Femur (tissue), 1 donor: ENCODE results near the gene FTO.

Experiments
- DNase-seq: peaks from one replicate; pipeline ENCODE4 v3.0.0-alpha.2; 2017

The FTO gene

GRCh38 chr16:54063279-54063773, 359.4 kb downstream of the FTO start:
- no peak for DNase-seq

- DNase-seq, result no peak
Observed at GRCh38 chr16:54066451-54067105, 362.6 kb downstream of the FTO start.

DNA sequence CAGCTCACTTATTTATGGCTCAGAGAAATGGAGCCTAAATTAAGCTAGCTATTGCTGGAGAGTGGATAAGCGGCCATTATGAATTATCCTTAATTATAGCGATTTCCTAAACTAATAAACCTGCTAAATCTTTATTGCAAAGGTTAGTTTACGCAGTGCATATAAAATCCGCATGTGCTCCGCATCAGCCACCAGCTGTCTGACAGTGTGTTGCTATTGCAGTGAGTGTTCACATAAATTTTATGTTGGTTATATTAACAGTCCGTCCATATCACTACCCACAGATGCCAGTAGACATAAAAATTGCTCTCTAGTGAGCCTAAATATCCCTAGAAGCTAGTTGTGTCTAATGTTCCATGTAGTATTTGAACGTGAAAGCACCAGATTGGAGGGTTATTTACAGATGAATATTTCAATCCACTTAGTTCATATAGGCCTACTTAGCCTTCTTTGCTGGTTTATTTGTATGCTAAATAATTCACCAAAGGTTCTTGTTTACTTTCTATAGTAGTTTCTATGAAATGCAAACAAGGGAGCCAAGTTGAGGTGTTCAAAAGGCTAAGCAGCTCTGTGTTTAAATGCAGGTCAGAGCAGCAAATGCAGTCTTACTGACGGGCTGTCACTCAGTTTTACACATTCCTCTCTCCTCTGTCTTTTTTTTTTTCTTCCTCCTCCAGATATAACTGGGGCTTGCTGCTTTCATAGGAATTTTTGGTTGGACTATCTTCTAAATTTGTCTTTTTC, 363.5 kb downstream of the FTO start:
- no peak for DNase-seq

DNA sequence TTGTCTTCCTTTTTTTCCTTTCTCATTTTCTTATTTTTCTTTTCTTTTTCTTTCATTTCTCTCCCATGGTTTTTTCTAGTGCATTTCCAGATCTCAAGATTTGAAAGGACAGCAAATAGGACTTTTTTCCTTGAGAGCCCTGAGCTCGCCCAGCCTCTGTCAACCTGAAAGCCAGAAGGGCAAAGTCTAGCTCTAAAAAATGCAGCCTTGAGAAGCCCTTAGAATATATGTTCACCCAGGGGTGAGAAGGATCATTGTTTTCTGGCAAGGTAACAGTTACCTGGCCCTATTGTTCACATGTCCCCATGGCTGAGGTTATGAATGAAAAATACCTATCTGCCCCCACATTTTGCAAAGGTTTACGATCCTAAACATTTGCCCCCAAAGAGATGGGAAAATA, 364.3 kb downstream of the FTO start:
- no peak for DNase-seq

- DNase-seq, result no peak
Observed at GRCh38 chr16:54069601-54070239, 365.8 kb downstream of the FTO start.

- no peak for DNase-seq
Observed at GRCh38 chr16:54070789-54071343, 366.9 kb downstream of the FTO start.

GRCh38 chr16:54071514-54071913, 367.6 kb downstream of the FTO start:
- DNase-seq, result no peak

DNA sequence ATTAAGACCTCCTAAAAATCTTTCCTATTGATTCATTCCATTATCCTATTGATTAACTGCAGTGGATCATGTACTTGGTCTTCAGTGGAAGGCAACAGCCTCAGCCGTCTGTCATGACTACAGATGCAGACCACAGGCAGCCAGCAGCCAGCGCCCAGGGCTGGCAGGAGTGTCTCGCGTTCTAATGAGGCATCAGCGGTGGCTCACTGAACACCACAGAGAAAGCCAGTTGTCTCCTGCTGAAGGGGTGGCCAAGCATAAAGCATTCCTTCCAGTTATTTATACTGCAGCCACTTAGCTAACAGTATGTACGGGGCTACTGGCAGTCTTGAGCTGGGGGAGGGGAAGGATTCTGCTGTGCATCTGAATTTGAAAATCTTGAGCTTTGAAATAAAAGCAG, 368.3 kb downstream of the FTO start:
- no peak for DNase-seq

- no peak for DNase-seq
Observed at GRCh38 chr16:54073356-54073755, 369.4 kb downstream of the FTO start.

DNA sequence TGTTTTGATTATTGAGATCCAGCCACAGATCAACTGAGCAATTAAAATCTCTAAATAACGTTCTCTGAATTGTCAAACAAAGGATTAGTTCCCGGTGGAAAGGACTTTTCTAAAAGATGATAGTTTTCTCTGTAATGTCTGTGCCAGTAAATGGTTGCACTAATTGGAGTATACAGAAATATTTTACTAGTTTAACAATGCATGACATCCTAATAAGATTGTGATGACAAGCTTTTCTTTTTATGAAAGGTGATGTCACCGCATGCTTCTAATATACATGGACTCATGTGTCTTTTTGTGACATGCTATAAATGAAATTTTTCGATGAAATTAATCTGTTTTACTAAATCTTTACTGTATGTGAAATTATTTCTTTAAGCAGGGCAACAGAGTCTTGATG, 371.5 kb downstream of the FTO start:
- no peak for DNase-seq

GRCh38 chr16:54076006-54076504, 372.1 kb downstream of the FTO start:
- DNase-seq, result no peak

GRCh38 chr16:54077050-54077821, 373.3 kb downstream of the FTO start:
- no peak for DNase-seq

DNA sequence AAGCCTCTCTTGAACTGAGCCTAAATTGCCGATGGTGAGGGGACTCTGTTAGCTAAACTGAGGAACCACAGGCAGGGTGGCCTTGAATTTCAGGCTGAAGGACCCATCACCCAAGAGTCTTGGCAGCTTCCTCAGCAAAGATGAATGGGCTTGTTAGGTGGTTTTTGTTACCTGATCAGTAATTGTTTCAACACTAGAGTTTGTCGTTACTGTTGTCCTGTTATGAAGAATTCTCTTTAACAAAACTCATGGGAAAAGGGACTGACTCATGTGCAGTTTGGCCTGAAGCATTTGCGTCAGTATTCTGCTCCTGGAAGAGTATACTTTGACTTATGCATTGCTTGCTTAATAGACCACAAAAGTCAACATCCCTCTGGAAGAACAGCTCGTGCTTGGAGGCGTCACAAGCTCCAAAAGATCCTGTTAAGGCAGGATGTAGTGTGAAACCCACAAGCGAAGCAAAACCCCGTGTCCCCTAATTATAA, 376.6 kb downstream of the FTO start:
- peak; percentile 25 for DNase-seq

DNA sequence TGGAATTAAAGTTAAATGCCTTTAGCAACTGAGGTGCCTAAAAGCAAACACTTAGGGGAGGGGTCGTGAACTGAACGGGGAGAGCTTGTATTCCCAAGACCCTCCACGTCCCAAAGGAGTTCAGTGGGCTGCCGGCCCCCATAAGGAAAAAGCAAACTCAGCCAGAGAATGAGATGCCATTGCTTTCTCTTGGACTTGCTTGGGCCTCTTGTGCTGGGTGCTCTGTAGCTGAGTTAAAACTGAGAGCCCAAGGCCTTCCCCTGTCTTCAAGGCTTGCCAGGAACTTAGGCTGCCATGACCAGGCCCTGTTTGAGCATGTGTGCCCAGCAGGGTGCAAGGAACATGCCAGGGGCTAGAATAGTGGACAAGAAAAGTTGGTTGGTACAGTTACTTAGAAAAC, 382.8 kb downstream of the FTO start:
- DNase-seq, result no peak

GRCh38 chr16:54090602-54091001, 386.6 kb downstream of the FTO start:
- DNase-seq, result no peak

DNA sequence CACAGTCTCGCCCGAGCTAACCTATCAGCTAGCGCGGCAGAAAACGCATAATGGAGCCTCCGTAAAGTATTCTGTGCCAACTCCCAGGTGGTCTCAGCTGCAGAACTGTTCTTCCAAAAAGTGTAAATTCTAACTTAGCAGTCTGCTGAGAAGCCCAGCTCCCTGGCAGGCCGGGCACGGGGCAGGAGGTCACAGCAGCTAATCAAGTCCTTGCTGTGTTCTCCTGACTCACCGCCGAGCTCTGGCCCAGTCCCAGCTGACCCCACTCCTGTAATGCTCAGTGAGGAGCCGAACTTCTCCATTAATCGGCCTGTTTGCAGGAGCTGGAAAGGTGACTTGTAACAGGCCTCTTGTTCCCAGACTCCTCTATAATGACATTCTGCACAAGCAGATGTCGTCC, 389.3 kb downstream of the FTO start:
- DNase-seq, result no peak

- DNase-seq, result no peak
Observed at GRCh38 chr16:54094641-54095040, 390.7 kb downstream of the FTO start.

DNA sequence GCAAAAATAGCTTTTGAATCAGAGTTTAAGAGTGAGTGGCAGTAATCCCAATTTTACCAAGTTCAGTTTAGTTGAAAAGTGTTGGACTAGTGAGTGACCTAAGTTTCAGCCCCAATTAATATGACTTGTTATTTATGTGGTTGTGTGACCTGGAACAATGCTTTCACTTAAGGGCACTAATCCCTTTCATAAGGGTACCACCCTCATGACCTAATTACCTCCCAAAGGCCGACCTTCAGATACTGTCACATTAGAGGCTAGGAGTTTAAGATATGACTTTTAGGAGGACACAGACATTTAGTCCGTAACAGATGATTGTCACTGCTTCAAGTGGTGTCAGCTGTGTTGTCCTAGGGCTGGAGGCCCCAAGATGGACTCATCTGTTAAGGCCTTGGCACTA, 392.7 kb downstream of the FTO start:
- DNase-seq, result no peak

GRCh38 chr16:54097774-54098173, 393.8 kb downstream of the FTO start:
- no peak for DNase-seq

DNA sequence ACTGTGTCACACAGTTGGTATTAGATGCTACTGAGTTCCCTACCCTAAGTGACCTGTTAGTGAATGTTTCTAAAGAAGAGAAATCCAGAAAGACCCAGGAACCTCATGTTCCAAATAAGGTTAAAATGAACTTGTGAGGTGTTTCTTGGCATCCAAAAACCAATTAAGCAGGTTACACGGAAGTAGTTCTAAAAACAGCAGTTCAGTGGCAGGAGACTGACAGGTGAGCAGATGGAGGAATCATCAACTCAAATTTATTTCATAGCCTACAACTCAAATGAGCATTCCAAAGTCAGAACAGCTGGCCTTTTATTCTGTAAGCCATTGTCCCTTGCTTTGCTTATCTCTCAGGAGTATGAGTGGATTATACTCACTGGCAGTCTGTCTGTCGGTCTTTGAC, 394.3 kb downstream of the FTO start:
- no peak for DNase-seq

- no peak for DNase-seq
Observed at GRCh38 chr16:54099627-54100026, 395.7 kb downstream of the FTO start.
